Activated T-cell treated with anti-CD3 and anti-CD28 coated beads, Interleukin-2, amount 50 U/mL, for 1 hour (primary cell): ENCODE data around the gene TRAPPC10.

Experiments used
- DNase-seq: peaks from one replicate; pipeline ENCODE4 v3.0.0-alpha.2; 2020

The TRAPPC10 gene

DNA sequence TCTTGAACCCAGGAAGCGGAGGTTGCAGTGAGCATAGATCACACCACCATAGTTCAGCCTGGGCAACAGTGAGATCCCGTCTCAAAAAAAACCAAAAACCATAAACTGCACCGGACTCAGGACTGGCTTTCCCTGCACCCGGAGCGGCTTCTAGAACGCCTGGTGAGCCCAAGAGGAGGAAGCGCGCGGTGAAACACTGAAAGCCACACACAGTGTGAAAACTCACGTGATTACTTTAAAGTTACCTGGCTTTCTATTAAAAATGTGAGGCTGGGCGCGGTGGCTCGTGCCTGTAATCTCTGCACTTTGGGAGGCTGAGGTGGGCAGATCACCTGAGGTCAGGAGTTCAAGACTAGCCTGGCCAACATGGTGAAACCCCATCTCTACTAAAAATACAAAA is 7.0 kb upstream of the TRAPPC10 start:
- no peak for DNase-seq

DNA sequence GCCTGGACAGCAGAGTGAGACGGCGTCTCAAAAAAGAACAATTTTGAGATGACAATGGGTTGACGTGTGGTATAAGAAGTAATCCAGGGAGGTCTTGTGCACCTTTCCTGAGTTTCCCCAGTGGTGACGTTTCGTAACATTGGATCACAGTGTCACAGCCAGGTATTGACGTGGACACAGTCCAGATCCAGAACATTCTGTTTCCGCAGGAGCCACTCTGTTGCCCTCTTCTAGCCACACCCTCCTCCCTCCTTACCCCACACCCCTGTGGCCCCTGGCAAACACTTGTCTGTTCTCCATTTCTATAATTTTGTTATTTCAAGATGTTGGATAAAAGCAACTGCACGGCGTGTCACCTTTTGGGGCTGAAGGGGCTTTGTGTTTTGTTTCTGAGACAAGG is 6.5 kb upstream of the TRAPPC10 start:
- DNase-seq = no peak

DNA sequence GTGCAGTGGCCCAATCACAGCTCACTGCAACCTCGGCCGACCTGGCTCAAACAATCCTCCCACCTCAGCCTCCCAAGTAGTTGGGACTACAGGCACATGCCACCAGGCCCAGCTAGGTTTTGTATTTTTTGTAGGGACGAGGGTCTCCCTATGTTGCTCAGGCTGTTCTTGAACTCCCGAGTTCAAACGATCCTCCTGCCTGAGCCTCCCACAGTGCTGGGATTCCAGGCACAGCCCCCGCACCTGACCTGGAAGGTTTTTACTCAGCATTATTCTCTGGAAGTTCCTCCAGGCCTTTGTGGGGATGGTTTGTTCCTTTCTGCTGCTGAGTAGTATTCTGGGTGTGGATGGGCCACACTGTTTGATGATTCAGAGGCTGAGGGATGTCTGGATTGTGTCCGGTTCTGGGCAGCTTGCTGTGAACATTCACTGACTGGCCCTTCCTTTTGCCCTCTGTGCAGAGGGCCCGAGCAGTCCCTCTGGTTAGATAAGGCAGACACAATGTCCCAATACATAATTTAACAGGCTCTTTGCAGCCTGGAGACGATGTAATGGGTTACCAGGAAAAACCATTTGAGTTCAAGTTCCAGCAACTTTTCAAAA is 6.0 kb upstream of the TRAPPC10 start:
- no peak for DNase-seq

DNA sequence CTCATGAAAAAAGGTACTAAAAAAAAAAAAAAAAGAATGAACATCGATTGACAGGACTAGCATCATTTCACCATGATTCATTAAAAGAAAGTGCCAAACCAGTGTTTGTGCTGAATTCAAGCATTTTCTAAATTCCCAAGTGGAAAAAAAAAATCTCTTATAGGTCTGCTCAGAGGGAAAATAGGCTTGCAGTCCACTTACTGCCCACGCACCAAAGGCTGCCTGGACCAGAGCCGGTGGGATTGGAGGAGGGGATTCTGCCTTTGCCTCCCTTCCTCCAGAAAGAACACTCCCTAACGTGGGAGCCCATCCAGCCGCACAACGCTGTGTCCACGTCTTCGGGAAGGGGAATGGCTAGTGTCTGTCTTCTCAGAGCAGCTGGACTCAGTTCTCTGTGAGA is 5.5 kb upstream of the TRAPPC10 start:
- no peak for DNase-seq

DNA sequence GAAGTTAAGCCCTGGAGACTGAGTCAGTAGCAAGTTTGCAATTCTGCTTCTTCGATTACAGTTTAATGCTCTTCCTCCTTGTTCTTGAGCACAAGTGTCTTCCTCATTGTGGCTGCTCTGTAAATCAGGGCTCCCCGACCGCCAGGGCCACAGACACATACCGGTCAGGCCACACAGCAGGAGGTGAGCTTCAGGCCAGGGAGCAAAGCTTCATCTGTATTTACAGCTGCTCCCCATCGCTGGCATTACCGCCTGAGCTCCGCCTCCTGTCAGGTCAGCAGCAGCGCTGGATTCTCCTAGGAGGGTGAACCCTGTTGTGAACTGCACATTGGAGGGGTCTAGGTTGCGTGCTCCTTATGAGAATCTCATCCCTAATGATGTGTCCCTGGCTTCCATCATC is 1.7 kb upstream of the TRAPPC10 start:
- DNase-seq = no peak

DNA sequence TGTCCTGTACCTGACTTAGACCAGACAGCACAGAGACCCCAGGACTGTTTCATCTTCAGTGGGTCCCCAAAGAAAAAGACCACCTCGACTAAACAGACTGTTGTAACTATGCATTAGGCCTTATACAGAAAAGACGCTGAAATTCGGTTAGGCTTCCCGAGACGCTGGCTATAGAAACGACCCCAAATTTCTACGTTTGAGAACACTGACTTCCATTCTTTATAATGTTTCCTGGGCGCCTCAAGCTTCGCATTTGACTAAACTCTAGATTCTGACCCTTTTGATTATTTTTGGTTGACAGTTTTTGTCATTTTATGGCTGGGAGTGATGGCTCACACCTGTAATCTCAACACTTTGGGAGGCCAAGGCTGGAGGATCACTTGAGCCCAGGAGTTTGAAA is 986 bp upstream of the TRAPPC10 start:
- DNase-seq = no peak

DNA sequence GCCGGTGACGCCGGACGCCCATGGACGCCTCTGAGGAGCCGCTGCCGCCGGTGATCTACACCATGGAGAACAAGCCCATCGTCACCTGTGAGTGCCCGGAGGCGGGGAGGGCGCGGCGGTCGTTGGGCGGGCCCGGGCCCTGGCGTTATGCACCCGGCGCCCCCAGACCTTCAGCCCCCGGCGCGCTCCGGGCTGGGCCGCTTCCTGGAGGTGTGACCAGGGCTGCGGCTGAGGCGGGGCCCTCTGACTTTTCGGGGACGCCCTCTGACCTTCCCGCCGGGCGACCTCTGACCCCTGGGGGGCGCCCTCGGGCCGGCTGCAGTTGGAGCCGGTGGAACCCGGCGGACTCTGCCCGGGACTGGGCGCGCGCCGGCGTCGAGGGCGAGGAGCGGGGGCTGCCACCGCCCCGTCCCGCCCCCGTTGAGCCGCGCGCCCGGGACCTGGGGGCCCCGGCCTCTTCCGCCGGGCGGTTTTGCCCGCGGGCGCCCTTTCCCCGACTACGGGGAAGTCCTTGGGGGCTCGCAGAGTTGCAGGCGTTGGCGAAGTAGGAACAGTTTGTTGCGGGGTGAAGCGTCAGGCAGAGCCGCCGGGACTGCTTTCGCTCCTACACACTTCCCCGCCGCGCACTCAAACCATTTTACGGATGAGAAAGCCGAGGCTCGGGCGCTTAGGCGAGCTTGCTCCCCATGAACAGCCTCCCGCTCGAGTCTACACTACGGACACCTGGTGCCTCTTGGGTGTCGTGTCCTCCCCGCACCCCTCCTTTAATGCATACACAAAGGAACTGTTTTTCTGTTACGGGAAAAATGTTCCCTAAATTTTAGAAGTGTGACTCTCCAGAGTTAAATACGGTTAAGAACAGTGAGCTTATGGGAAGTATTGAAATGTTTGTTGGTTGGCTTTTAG is 618 bp downstream of the TRAPPC10 start:
- peak; percentile 88 for DNase-seq

DNA sequence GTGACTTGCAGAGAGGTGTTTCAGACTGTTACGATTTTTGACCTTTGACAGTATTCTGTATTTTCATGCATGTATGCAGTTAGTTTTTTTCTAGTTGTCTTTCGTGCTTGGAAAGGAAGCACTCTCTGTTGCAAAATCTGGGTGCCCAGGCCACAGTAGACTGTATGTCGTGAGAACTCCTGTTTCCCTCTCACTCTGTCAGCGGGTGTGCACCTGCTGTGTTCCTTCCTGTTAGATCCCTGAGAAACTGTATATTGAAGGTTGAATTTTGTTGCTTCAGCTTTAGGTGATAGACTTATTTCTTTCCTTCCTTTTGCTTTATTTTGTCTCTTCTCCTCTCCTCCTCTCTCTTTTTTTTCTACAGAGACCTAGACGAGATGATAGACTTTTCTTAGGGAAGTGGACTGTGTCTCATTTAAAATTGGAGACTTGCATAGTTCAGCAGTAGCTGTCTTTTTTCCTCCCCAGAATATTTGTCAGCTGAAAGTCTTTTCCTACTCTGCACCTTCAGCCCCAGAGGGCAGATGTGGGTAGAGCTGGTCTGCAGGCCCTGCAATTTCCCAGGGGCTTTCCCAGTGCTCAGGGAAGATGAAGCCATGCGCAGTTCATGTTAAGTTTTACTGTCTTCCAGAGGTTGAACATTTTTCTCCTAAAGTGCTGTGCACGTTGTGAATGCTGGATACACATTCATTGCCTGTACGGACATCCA is 1.4 kb downstream of the TRAPPC10 start:
- peak; percentile 41 for DNase-seq

DNA sequence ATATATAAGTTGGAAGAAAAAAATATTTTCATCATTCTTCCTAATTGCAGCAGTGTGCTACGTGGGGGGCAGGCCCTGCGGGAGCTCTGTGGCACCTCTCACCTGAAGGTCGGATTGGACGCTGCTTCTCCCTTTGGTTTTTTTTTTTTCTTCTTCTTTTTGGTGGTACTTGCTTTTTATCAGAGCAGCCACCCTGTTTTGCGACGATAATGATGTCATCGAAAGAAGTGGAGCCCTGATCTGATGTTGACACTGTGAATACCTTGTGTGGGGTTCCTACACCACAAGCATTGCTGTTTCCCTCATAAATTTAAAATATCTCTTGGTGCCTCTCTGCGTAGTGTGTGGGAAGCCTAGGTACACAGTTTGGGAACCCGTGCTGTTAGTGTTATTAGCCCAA is 5.5 kb downstream of the TRAPPC10 start:
- no peak for DNase-seq

DNA sequence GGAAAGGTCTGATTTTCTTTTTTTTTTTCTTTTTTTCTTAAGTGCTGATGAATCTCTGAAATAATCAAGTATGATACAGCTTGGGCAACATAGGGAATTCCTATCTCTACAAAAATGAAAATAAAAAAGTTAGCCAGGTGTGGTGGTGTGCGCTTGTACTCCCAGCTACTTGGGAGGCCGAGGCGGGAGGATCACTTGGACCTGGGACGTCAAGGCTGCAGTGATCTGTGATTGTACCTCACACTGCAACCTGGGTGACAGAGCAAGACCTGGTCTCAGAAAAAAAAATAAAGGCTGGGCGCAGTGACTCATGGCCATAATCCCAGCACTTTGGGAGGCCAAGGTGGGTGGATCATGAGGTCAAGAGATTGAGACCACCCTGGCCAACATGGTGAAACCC is 6.0 kb downstream of the TRAPPC10 start:
- no peak for DNase-seq

DNA sequence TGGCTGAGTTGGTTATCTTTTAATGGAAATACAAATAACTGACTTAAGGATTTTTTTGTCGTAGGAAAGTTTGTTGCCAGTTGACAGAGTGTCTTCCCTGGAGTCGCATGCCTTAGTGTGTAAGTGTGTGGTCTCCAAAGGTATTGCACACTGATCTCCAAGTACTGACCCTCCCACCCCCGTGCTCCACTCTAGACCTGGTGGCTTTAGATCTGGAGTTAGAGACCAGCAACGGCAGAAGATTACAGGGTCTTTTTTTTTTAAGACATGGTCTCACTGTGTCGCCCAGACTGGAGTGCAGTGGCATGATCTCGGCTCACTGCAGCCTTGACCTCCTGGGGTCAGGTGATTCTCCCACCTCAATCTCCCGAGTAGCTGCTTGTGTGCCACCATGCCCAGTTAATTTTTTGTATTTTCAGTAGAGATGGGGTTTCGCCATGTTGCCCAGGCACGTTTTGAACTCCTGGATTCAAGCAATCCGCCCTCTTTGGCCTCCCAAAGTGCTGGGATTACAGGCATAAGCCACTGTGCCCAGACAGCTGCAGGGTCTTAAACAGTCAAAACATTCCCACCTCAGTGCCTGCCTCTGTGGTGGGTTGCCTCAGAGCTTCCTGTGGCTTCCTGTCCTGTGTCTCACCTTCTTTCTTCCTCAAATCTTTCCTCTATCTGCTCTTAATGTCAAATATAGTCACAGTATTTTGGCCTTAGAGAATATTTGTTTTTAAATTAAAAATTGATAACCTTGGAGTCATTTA is 6.9 kb downstream of the TRAPPC10 start:
- no peak for DNase-seq

DNA sequence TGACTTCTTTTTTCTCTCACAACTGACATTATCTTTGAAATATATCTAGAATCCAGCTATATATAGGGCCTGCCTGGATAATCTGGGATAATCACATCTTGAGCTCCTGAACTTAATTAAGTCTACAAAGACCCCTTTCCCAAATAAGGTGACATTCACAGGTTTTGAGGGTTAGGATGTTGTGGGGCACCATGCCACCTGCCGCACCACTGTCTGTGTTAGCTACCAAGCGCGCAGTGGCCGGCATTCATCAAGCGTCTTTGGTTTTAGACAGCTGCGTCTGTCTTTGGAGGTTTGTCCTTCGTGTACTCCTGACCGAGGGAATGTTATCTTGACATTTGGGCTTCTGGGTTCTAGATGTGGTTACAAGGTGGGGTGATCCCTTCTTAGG is 7.5 kb downstream of the TRAPPC10 start:
- DNase-seq = no peak

DNA sequence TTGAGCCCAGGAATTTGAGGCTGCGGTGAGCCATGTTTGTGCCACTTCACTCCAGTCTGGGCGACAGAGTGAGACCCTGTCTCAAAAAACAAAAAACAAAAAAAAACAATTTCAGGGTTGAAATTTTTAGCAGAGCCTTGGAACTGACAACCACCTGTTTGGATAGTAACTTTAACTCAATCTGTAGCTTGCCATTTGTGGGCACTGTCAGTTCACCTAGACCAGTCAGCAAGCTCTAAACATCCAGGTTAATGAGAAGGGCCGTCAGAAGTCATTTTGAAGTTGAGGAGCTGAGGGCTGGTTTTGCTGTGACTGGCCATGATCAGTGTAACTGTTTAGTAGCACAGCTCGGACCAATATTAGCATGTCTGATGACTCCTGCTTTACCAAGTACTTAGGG is 8.4 kb downstream of the TRAPPC10 start:
- no peak for DNase-seq

DNA sequence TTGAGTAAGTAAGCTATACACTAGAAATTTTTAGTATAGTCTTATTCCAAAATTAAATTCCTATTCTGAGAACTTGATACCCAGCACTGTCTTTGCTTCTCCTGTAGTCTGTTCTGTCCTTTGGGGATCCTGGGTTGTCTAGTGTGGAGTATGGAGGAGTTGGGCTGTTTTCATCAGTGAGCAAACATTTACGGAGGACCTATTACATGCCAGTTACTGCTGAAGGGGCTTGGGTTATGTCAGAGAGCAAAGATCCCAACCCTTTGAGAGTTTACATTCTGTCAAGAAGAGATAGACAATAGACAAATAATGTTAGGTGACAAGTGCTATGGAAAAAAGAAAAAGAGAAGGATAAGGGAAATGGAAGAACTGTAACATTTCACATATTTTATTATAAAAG is 9.0 kb downstream of the TRAPPC10 start:
- no peak for DNase-seq

DNA sequence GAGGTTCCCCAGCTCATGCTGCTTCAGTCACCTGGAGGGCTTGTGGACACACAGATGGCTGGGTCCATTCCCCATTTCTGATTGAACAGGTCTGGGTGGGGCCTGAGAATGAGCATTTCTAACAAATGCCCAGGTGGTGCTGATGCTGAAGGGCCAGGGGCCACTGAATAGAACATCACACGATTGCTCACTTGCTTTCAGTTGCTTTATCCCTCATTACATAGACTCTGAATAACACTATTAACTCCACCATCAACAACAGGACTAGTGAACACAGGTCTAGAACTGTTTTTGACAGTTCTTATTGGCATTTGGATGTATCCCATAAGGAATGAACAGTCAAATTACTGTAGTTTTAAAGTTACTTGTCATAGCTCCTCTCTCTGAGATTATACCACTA is 12.1 kb downstream of the TRAPPC10 start:
- DNase-seq = no peak

DNA sequence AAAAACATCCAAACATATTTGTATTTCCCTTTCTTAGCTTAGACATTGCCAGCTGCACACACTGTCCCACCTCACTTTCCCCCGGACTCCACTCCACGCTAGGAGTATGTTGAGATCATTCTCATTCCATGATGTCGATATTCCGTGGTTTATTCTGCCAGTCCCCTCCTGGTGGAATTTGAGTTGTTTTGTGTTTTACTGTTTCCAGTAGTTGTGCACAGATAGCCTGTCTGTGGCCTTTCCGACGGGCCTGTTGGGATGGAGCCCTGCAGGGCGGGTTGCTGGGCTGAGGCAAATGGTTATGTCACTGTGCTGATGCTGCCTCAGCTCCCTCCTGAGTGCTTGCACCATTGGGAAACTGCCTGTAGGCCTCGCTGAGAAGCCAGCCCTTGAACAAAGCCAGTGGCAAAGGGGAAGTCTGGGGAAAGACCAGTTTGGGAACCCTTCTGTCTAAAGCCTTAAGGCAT is 12.8 kb downstream of the TRAPPC10 start:
- DNase-seq = no peak

DNA sequence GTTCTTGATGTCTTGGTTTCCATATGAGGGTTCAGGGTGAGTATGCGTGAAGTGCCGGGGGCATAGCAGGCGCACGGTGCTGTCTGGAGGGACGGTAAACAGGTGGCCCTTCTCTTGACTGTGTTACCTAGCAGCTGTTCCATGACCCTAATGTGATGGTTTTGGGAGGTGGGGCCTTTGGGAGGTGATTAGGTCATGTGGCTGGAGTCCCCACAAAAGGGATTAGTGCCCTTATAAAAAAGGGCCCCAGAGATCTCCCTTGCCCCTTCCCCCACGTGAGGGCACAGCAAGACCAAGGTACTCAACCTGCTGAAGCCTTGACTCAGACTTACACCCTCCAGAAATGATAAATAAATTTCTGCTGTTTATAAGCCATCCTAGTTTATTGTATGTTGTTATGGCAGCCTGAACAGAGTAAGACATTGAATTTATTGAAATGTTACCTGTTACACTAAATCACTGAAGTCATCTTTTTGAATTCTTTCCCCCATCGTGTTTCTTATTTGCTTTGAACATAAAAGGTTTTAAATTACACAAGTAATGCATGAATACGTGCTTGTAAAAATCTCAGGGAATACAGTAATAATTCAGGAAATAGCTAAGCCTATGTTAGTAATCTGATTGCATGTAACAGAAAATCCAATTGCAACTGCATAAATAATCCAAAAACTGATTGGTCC is 15.6 kb downstream of the TRAPPC10 start:
- no peak for DNase-seq

DNA sequence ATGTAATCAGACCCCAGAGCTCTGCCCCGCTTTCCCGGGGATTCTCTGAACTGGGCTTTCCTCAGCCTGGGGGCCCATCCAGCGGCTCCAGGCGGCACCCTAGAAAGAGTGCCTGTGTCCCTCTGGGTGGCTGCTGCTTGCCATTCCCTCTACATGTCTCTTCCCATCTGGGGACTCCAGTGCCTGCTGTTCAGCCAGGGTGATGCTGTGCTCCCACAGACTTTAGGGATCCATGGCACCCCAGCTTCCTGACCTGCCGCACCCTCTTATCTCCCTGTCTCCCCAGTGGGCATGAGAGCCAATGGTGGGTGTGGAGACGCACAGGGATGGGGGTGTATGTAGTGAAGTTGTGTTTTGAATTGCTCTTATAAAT is 16.2 kb downstream of the TRAPPC10 start:
- no peak for DNase-seq

DNA sequence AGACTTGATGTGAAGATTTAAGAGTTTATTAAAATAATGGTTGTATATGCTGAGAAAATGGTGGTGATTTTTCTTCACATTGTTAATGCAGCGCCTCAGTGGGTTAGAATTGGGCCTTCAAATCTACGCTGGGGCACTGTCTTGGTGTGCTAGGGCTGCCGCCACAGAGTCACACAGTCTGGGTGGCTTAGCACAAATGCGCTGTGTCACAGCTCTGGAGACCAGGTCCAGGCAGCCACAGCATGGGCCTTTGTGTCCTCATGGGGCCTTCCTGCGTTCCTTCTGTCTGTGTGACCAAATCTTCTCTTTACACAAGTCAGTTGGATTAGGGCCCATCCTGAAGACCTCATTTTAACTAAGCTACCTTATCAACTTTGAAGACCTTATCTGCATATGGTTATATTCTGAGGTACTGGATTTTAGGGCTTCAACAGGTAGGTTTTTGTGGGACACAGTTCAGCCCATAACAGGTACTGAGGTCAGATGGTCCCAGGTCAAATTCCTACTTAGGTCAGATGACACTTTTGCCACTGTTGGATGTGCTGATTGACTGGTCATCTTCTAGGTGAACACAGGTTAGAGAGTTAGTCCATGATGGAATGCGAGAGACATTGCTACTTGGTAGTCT is 17.5 kb downstream of the TRAPPC10 start:
- no peak for DNase-seq

DNA sequence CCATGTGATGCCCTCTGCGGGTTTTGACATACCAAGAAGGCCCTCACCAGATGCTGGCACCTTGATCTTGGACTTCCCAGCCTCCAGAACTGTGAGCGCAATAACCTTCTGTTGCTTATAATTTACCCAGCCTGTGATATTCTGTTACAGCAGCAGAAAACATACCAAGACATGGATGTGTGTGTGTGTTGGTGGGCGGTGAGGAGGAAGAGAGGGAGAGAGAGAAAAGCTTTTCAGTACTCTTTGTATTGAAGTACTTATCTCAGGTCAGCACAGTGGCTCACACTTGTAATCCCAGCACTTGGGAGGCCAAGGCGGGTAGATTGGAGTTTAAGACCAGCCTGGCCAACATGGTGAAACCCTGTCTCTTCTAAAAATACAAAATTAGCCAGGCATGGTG is 23.1 kb downstream of the TRAPPC10 start:
- DNase-seq = no peak

DNA sequence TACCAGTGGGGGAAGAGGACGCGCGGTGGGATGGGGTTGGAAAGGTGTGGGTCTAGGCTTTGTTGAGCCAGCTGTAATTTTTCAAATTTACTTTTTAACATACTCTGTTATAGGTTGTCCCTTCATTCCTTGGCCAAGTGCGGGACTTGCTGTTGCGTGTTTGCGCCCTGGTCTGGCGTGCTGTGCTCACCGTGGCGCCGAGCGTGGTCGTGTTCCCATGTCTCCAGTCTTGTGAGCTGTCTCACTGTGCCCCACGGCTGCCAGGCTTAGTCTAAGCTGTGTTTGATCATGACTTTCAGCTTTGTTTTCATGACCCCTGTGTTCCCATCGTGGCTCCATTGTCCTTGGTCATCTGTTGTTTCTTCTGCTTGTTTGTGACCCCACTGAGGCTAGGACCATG is 26.0 kb downstream of the TRAPPC10 start:
- DNase-seq = no peak

DNA sequence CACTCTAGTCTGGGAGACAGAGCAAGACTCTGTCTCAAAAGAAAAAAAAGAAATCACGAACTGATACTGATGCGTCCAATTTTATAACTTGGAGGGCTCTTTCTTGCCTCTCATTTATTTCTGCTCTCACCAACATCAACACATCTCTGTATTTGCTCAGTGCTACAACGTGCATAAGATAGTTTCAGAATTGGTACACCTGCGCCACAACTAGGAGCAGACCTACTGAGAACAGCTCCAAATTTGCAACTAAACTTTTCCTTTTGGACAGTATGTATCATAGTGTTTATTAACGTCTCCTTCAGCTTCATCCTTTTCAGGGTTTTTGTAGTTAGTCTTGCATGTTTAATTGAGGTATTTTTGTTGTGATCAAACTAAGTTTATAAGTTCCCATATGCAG is 27.7 kb downstream of the TRAPPC10 start:
- DNase-seq = no peak
